ENCODE measurements around the gene CHST11.
"Not testable (repeated sequence)": the region's sequence is repeated elsewhere in the genome, so short reads cannot be mapped to it uniquely, and the experiment has no call there.

Gene CHST11

DNA sequence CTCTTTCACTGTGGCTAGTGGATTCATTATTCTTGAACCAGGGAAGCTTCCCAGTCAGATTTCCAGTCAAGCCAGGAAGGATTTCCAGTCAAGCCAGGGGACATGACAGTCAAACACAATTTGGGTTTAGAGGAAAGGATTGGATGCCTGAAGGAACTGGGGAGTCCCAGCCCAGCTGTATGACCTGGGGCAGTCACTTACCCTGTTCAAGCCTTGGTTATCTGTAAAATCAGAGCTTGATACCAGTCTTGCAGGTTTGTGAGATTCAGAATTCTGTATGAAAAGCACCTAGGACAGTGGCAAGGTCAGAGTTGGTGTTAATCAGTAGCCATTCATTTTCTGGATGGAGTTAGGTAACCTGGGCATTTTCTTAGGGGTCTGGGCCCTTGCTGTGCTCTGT, 152.7 kb downstream of the CHST11 start:
- DNase-seq, result no peak

DNA sequence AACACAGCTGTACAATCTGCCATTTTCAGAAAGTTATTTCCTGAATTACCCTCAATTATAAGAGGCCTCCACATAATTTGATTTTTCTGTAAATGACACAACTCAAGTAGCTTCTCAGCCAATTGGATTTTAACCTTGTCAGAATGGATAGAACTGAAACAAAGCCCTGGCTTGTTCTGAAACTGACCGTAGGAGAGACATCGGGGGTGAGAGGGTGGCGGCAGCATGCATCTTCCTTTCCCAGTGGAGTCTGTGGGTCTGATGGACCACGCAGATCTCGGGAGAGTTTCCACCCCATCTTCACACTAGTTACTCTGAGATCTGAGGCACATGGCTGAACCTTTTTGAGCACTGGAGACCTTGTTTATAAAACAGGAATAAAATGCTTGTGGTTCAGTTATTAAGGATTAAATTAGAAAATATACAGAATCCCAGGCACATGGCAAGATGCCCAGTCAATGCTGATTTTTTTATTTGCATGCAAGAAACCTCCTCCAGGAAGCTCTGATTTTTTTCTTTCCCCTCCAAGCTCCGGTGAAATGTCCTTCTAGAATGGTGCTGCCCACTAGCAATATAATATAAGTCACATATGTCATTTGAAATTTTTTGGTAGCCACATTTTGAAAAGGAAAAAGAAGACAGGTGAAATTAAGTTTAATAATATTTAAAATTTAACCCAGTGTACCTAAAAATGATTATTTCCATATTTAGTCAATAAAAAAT, 153.9 kb downstream of the CHST11 start:
- DNase-seq, result no peak

DNA sequence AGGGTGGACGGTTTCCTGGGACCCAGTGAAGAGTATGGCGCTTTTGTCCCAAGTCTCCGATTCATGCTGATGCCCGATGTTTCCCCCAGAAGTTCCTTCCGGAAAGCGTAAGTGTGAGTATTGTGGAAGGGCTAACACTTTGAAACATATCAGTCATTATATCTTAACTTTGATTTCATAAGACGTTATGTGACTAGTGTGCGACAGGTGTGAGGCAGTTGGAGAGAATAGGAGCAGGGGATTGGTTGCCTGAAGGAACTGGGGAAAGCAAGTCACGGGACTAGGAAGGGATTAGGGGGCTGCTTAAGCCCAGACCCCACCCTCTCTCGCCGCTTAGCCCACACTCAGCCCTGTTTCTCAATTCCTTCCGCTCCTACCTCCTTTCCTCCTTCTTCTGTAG, 154.9 kb downstream of the CHST11 start:
- no peak for DNase-seq

DNA sequence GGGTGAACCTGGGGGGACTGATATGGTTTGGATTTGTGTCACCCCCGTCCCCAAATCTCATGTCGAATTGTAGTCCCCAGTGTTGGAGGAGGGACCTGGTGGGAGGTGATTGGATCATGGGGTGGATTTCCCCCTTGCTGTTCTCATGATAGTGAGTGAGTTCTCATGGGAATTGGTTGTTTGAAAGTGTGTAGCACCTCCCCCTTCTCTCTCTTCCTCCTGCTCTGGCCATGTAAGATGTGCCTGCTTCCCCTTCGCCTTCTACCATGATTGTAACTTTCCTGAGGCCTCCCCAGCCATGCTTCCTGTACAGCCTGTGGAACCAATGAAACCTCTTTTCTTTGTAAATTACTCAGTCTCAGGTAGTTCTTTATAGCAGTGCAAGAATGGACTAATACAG, 156.6 kb downstream of the CHST11 start:
- not testable (repeated sequence) for DNase-seq

DNA sequence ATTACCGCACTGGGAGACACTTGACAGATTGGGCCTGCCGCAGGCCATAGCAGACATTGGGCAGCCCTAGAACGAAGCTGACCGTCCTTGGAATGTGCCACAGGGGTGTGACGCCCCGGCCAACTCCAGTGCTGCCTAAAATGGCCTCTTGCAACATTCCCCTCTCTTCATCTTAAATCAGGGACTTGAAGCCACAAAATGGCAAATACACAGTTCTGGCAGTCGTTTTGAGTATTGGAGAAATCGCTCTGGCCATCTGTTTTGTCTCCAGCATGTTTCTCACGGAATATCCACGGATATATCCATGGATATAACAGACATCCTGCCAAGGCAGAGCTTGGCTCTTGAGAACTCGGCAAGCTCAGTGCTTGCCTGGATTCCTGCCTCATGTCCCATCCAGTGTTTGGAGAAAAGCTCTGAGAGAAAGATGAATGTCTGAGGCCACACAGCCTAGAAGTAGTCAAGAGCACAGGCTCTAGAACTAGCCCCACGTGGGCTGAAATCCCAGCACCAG, 158.4 kb downstream of the CHST11 start:
- no peak for DNase-seq

DNA sequence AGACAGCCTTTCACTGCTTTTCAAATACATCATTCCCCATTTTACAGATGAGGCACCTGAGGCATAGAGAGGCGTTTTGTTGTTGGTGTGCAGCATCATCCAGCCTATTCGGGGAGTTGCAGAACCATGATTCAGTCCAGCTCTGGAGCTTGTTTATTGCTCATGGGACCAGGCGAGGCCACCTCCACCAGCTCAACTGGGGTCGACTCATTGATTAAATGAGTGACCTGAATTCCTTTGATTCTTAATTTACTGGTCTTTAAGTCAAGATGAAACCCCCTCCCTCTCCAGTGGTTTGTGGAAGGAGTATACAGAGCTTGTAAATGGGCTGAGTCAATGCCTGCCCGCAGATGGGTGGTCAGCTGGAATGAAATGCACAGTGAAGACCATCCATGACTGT, 161.9 kb downstream of the CHST11 start:
- no peak for DNase-seq

DNA sequence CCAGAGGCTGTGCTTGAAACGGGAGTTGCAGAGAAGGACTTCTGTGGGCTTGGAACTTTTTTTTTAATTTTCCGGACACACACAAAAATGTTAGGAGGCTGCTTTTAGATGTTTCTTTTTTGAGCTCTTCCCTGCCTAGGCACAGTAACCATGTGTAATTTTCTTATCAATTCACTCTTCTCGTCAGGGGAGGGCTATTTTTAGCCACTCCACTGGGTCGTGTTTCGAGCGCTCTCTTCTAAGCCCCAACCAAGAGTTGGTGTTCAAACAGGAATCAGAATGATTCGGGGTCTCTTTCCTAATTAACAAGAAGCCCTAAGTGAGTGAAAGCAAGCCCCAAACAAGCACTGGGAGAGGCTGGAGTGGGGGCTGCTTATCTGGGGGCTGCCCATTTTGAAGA, 162.6 kb downstream of the CHST11 start:
- DNase-seq, result no peak

DNA sequence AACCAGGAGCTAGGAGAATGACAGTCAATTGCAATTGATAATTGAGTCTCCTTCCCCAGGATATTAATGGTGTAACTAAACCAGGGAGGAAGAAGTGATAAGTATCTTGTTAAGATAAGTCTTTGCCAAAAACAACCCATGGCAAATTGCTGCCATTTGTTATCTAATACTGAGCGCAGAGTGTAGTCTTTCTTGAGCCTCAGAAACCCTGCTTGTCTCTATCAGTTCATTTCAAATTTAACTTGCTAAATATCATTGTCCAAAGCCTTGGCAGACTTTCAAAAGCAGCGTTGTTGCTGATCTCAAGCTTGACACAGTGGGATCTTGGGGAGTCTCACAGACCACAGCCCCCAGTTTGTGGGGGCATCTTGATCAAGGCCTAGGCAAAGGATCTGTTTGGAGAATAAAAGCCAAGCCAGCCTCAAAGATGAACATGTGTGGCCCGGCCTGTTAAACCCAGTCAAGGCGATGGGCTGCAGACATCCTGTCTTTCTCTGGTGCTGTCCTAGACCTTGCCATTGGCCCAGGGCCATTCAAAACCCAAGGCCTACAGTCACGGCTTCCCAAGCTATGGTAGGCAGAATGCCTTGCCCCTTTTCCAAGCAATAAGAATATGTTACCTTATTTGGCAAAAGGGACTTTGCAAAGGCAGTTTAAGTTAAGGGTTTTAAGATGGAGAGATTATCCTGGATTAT, 164.2 kb downstream of the CHST11 start:
- no peak for DNase-seq

DNA sequence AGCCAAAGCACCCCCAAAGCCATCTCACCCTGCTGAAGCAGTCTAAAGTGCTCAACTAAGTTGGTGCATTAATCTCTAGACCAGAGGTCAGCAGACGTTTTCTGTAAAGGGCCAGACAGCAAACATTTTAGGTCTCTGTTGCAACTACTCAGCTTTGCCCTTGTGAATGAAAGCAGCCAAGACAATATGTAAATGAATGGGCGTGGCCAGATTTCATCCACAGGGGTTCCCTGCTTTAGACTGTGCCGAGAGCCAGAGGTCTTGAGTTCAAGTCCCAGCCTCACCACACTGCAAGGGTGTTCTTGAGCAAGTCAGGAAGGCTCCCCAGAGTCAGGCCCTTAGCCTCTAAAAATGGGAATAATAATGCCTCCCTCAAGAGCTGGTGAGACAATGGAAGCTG, 166.2 kb downstream of the CHST11 start:
- DNase-seq, result no peak

DNA sequence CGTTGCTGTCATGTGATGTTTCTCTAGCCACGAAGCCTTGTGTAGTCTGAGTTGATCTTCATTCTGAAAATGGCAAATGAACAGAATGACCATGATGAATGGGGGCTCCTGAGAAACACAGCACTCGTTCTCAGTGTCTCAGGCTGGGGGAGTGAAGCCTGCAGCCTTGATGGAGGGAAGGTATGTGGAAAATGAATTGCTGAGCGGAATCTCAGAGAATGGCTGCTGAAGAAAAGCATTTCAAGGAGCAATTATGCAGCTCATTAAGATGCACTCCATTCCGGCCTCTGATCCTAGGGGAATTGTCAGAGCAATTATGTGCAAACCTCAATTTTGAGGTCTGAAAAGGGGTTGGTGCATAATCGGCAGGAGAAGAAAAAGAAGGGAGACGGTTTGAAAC, 167.1 kb downstream of the CHST11 start:
- DNase-seq, result no peak

DNA sequence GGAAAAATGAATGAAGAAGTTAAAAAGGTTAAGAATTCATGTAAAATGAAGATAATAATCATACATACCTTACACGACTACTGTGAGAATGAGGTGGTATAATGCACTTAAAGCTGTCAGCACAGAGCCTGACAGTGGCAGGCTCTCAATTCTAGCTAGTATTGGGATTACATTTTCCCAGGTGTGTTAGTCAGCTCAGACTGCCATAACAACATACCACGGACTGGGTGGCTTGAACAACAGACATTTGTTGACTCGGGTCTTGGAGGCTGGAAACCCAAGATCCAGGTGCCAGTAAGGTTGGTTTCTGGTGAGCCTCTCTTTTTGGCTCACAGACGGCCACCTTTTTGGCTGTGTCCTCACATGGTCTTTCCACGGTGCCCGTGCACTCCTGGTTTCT, 167.8 kb downstream of the CHST11 start:
- DNase-seq, result no peak

DNA sequence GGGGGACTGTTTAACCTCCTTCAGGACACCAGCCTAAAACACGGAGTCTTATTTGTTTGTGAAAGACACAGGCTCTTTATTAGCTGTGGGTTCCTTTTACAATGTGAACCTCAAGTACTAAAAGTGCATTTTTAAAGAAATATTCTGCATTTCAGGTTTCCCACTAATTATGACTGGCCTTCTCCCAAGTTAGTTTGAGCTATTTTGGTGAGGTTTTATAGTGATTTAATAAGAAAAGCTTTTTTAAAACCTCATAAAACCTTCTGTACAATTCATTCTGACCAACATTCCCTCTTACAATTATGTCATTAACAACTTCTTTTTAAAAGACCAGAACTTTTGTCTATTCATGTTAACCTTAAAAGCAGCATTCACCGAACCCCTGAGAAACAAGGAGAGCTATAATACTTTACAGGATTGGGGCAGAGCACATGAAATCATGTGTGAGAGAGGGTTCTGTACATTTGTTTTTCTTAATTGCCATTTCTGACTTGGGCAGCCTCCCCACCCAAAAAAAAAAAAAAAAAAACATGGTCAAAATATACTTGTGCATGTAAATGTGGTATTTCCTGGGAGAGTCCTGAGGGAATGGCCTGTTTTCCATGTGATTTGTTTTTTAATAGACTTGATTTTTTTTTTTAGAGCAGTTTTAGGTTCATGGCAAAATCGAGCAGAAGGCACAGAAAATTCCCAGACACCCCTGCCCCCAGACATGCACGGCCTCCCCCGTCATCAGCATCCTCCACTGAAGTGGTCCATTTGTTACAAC, 169.5 kb downstream of the CHST11 start:
- no peak for DNase-seq

DNA sequence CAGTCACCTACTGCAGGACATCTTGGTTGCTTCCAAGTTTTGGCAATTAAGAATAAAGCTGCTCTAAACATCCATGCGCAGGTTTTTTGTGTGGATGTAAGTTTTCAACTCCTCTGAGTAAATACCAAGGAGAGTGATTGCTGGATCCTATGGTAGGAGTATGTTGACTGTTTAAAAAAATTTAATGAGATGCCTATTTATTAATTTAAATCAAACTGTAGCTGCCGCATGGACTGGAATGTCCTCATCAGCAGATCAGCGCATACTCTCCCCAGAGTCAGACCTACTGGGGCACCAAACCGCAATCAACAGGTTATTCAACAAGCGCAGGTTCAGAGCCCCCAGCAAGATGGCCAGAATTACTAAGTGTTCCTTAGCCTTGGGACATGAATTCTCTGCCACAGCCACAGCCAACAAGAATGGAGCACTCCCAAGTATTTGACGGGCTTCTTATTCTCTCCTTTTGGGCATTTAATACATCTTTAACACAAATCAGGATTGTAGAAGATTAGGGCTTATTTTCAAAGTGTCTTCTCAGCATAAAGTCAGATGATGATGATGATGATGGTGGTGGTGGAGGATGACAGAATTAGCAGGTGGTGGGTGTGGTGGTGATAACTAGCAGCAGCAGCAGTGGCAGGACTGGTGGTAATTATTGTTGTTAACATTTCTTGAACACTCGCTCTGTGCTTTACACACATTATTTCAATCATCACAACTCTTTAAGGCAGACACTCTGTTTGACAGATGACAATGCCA, 170.7 kb downstream of the CHST11 start:
- no peak for DNase-seq

DNA sequence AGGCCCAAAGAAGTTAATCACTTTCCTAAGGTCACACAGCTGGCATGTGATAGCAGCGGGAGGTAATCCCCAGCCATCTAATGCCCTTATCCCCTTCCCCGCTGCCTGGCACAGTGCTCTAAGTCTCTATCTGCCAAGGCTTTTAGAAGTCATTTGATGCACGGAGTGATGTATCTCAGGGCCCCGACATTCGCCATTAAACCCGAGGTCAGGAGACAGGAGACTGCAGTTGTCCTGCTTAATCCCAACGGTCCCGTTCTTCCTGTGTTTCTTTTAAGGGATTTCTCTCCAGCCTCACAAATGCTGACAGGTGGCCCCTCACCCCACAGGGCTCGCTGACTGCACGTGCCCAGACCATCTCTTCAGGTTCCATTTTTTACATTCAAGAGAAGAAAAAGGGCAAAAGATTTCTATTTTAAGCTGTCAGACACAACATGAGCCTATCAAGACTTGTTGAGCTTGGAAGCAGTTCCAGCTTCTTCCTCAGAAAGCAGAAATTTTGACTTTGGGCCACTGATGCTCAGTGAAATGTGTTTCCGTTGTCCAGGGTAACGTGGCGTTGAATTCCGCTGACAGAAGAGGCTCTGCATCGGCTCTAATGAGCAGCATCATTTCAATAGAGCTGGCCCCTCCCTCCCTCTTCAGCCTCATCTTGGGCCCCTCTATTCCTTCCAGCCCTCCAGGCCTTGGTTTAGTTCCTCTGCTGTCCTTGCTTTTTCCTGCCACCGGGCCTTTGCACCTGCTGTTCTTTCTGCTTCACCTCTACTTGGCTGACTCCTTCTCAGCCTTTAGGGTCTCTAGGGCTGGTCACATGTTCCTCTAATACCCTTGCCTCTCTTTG, 171.5 kb downstream of the CHST11 start:
- DNase-seq, result no peak

DNA sequence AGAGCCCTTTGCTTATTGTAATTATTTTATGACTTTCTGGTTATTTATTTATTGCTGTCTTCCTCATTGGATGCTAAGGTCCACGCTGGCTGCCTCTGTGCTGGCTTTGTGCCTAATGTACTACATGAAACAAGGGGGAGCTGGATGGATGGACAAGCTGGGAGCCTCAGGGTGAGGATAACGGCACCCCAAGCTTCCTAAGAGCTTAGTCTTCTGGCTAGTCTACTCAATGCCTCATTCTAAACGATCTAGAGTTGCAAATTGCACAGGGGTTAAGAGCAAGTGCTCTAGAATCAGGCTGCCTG, 172.0 kb downstream of the CHST11 start:
- no peak for DNase-seq

DNA sequence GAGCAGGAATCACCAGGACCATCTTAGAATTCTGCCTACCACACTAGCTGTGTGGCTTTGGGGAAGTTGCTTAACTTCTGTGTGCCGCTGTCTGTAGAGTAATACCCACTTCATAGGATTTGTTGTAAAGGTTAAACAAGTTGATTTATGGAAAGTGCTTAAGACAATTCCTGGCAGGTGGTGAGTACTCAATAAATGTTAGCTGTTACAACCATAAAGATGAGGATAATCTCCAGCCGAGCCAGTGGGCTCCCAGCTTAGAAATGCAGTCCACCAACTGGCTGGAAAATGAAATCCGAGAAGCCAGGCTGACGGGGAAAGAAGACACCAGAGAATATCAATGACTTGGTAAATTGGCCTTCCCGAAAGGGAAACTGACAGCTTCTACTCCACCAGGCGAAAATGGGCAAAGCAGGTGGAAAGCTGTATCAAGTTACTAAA, 173.5 kb downstream of the CHST11 start:
- no peak for DNase-seq

DNA sequence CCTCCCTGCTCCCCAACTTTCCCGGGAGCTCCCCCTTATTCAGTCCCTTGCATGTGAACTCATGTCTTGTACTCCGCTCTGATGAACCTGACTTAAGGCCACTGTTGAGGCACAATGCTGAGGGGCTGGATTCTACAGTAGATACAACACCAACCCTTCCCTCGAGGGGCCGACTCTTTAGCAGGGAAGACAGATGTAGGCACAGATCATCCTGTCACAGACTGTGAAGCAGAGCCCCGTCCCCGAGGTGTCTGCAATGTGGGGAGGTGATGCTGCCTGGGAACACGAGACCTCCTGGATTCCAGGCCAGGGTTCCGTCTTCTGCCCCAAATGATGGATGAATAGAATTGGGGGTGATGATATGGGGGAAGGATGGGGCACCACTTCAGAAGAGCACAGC, 175.1 kb downstream of the CHST11 start:
- DNase-seq, result no peak

DNA sequence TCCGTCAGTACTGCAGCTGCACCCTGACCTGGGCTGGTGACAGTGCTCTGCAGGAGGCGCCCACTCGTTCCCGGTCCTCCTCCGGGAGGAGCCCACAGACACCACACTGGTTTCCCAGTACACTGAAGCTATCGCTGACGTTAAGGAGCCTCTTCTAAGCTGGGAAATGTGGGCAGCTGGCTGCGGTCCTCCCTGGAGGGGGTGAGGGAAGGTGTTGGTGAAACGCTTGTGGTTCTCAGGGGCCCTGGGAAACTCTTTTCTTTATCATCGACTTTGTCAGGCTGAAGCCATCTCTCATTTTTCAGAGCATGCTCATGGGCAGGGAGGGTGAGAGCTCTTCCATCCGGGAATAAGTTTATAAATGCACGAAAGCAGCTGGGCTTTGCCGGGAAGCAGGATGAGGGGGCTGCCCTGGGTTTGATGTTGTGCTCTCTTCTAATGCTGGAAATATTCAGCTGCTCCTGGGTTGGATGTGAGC, 176.0 kb downstream of the CHST11 start:
- DNase-seq, result no peak

DNA sequence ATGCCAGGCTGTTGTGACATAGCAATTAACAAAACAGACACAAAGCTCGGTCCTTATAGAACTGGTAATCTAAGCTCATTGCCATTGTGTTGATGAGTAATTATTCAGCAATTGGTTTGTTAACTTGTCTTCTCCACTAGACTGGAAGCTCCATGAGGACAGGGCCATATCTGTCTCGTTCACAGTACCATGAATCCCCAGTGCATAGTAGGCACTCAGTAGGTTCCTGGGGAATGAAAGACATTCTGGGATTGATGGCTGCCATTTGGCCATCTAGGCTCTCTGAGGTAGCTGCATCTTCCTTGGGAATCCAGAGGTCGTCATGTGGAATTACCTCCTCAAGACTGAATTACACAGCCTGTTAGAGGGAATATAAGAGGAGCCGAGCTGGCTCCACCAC, 177.3 kb downstream of the CHST11 start:
- no peak for DNase-seq

DNA sequence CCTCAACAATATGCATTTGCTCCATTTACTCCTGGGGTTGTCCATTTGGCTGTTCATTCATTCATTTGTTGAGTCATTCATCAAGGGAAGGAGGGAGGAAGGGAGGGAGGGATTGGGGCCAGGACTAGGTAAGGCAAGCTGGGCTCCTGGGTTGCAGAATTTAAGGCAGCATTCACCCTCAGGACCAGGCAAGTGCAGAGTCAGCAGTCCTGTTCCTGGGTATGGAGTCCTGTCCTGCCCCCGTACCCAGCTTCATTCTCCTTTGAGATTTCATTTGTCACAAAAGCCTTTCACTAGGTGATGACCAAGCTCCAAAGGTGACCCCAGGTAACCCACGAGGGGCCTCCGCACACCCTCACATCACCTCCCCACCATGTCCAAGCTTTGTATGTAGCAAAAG, 178.1 kb downstream of the CHST11 start:
- DNase-seq, result no peak

DNA sequence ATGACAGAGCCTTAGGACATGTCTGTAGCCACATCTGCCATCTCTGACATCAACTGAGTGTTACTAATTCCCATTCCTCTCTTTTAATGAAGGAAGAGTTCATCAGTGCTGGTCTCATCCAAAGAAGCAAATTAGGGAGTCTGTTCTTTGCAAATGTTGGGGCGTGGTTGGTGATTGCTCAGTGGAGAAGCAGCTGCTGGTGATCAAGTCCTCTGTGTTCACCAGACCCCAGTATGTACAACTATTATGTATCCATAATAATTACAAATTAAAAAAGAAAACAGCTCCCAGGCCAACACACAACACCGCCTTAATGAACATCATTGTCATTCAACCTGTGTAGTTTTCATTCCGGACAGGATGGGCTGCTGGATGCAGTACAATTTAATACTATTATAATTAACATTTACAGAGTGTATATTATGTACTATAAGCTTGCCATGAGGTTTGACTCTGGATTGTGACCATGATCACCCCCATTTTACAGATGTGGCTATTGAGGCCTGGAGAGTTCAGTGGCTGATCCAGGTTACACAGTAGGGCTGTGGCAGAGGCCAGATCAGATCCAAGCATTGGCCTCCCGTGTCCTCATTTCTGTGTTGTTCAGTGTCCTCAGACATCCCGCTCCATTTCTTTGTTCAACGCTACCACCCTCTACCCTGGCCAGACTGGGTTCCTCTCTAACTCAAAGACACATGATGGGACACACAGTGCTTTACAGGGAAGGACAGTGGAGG, 179.0 kb downstream of the CHST11 start:
- no peak for DNase-seq
